ENCODE measurements around the gene RSRC1.

- TF ChIP-seq POLR2A (IDR thresholded peaks at IDR 0.05; ENCODE audit: low read length), result no peak
- no peak for TF ChIP-seq GATA1 (IDR thresholded peaks at IDR 0.05; ENCODE audit: low read depth, low read length)
Observed at GRCh38 chr3:158431829-158432228, 321.9 kb downstream of the RSRC1 start.
